Measurements from ENCODE around the gene MVP. TPM values are rescaled to one million over a fixed set of nuclear protein-coding genes. Genes with fewer than 3 reads are reported as not detected.
A peak's percentile ranks its signal among the peaks of the same experiment; 100 is the strongest.
"Not testable (repeated sequence)": the region's sequence is repeated elsewhere in the genome, so short reads cannot be mapped to it uniquely, and the experiment has no call there.

The MVP gene
- 100 to 1,000 TPM; 101 to 151 (median 129) TPM for total RNA-seq

DNA sequence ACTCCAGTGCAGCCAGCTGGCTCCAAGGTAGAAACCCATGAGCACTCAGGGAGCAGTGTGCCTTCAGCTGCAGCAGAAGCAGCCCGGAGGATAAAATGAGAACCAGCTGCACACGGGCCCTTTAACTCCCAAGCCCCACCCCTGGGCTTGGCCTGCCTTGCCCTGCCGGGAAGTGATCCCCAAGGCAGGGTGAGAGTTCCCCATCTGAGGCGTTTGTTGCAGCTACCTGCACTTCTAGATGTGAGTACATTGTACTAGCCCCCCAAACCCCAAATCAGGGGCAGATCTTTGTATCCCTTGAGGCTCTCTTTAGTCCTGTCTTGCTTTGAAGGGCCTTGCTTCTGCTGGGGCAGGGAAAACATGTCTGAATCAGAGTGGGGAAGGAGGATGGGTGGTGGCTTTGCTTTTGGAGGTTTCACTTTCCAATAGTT lies at the start of gene MVP:
TSS of gene MVP (plus strand) at position 192 of the 431 bp plus-strand sequence. CDS start 10,088 bp downstream, outside the sequence.
- ATAC-seq (ENCODE audit: low FRiP score): no peak

GRCh38 chr16:29772330-29772729 lies 47.9 kb upstream of the MVP start:
- DNase-seq (ENCODE audit: low spot score); ATAC-seq (ENCODE audit: low FRiP score): not testable (repeated sequence)

More for the DNA sequence above, at the start of gene MVP:
- TF ChIP-seq CTCF (IDR thresholded peaks at IDR 0.05): no peak
- DNase-seq (ENCODE audit: low spot score): no peak

DNA sequence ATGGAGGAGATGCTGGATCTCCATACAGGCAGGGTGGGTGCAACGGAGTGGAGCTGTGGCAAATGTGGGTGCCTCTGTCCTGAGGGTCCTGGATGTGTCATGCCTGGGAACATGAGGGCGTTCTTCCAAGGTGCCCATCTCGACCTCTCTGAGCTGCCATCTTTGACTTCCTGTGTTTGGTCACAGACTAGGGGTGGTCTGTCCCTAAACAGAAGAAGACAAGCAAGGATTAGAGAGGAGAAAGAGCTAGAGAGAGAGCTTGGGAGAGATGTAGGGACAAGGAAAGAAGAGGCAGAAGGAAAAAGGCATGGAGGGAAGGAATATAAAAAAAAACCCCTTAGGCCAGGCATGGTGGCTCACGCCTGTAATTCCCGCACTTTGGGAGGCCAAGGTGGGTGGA lies 45.5 kb upstream of the MVP start:
- no peak for ATAC-seq (ENCODE audit: low FRiP score)
- TF ChIP-seq CTCF (IDR thresholded peaks at IDR 0.05): no peak
- DNase-seq (ENCODE audit: low spot score): no peak

GRCh38 chr16:29775742-29776408 lies 44.4 kb upstream of the MVP start:
- ATAC-seq (ENCODE audit: low FRiP score): peak; percentile 81
- no peak for TF ChIP-seq CTCF (IDR thresholded peaks at IDR 0.05)
- DNase-seq (ENCODE audit: low spot score): no peak

DNA sequence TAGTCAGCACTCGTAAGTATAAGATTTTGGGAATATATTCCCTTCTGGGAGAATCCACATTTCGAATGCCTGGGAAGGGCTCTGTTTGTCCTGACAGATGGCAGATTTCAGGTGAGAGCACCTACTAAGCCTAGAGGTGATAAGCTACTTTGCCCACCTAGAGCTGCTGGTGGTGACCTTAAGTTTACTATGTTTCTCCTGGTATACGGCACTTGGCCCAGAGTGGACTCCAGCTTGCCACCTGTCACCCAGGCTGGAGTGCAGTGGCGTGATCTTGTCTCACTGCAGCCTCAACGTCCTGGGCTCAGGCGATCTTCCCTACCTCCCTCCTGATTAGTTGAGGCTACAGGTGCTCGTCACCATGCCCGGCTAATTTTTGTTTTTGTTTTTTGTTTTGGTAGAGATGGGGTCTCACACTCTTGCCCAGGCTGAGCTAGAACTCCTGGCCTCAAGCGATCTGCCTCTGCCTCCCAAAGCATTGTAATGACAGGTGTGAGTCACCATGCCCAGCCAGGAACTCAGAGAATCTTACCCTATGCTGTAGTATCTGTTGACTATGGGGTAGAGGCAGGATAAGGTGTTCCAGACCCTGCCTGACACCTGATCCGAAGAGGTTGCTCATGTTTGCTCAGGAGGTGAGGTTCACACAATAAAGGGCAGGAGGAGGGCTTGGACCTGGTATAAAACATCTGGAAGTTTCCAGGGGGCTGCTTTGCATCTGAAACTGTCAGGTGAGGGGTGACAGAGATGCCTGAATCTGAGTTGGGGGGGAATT lies 42.5 kb upstream of the MVP start, which contains the start of gene ZG16:
TSS of gene ZG16 (plus strand) at position 681 of the 775 bp plus-strand sequence. CDS start 1,011 bp downstream, outside the sequence.
- TF ChIP-seq CTCF (IDR thresholded peaks at IDR 0.05): no peak
- DNase-seq (ENCODE audit: low spot score): no peak
- no peak for ATAC-seq (ENCODE audit: low FRiP score)

DNA sequence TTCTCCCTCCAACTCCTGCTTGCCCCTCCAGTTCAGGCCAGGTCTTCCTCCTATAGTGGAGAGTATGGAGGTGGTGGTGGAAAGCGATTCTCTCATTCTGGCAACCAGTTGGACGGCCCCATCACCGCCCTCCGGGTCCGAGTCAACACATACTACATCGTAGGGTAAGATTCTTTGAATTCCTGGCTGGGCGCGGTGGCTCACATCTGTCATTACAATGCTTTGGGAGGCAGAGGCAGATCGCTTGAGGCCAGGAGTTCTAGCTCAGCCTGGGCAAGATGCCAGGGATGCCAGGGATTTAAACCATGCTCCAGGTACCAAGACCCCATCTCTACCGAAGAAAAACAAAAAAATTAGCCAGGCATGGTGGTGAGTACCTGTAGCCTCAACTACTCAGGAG lies 40.8 kb upstream of the MVP start:
- no peak for DNase-seq (ENCODE audit: low spot score)
- ATAC-seq (ENCODE audit: low FRiP score): no peak
- TF ChIP-seq CTCF (IDR thresholded peaks at IDR 0.05): no peak

- not testable (repeated sequence) for DNase-seq (ENCODE audit: low spot score); ATAC-seq (ENCODE audit: low FRiP score)
Measured at GRCh38 chr16:29783094-29783953, 36.9 kb upstream of the MVP start.

Measured in omental fat pad (tissue), 4 donors.